LNCAP (cell line): ENCODE measurements around the gene DENND4B.

ENCODE experiments used
- CTCF ChIP-seq: fragments of 450-650 bp; IDR thresholded peaks from 2 replicates; pipeline ENCODE4 v1.5.1; 2017; ENCODE audit warnings: mild to moderate bottlenecking

DENND4B gene

GRCh38 chr1:153912349-153912748 lies 34.2 kb downstream of the DENND4B start:
- no peak for TF ChIP-seq CTCF

DNA sequence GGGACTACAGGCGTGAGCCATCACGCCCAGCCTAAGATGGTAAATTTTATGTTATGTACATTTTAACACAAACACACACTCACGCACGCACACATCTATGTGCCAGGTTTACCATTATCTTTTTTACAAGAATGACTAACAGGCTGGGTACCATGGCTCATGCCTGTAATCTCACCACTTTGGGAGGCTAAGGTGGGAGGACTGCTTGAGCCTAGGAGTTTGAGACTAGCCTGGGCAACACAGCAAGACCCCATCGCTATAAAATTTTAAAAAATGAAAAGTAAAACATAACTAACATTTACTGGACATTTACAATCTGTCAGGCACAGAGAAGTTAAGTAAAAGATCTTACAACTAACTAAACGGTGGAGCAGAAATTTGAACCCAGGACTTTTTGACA lies 38.4 kb downstream of the DENND4B start:
- TF ChIP-seq CTCF, result no peak

GRCh38 chr1:153907134-153907533 lies 39.4 kb downstream of the DENND4B start:
- no peak for TF ChIP-seq CTCF

DNA sequence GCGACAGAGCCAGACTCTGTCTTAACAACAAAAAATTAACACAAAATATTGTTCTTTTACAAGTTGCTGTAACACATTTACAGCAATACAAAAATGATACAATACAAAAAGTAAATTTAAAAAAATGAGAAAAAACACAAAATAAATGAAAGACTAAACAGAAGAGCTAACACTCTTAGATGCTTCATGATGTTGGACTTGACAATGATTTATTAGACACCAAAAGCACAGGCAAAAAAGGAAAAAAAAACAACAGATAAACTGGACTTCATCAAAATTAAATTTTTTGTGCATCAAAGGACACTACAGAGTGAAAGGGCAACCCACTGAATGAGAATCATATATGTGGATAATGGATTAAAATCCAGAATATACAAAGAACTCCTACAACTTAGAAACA lies 40.1 kb downstream of the DENND4B start:
- TF ChIP-seq CTCF, result no peak

GRCh38 chr1:153903841-153904455 lies 42.6 kb downstream of the DENND4B start:
- no peak for TF ChIP-seq CTCF

DNA sequence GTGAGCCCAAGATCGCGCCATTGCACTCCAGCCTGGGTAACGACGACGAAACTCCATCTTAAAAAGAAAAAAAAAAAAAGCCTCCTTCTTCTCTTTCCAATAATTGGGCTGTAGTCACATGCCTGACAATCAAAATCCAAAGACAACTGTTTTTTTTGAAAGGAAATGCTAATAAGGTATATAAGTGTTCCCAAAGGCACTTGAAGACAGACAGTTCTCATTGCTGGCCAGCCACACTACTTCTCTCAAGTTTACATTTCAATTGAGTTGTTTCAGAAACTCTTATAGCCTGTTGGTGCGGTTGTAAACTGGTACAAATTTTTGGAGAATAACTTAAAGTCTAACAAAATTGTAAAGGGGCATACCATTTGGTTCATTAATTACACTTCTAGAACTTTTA lies 47.0 kb downstream of the DENND4B start:
- TF ChIP-seq CTCF, result no peak

DNA sequence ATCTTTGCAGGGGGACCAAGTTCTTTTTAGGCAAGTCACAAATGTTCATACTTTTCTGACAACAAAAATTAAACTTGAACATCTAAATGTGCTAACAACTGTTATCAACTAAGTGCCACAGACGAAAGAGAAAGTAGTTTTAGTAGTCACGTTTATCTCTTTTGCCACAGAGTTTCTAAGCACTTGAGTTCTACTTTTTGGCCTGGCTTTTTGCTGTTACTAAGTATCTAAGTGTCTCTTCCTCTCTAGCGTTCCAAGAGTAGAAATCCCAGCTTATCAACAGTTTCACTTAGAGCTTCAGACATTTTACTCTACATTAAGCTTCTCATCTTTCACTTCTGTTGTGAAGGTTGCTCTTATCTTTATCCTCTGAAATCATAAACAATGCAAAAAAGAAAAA lies 58.0 kb downstream of the DENND4B start:
- TF ChIP-seq CTCF, result no peak

DNA sequence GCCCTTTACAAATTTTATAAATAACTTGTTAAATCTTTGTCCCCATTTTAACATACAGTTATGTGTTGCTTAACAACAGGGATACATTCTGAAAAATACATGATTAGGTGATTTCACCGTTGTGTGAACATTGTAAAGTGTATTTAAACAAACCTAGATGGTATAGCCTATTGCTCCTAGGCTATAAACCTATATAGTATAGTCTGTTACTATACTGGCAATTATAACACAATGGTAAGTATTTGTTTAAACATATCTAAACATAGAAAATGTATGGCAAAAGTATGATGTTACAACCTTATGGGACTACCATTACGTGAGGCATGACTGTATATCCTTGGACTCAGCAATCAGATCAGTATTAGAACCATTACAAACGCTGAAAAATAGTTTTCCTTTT lies 60.4 kb downstream of the DENND4B start:
- no peak for TF ChIP-seq CTCF
